Endothelial cell (in vitro differentiated cells): Measurements from ENCODE around the gene SNRPB2. TPM values are rescaled to one million over a fixed set of nuclear protein-coding genes. Genes with fewer than 3 reads are reported as not detected.

Experiments used
- DNase-seq: peaks from one replicate; pipeline ENCODE4 v3.0.0; 2021; ENCODE audit warnings: low spot score
- H3K27ac Mint-ChIP-seq: one replicate; pipeline ENCODE4 v1.8.0; 2021; ENCODE audit warnings: mixed read lengths, inconsistent platforms; ENCODE audit not compliant: unreplicated experiment
- H3K27me3 Mint-ChIP-seq: one replicate; pipeline ENCODE4 v1.8.0; 2021; ENCODE audit warnings: mild to moderate bottlenecking, moderate library complexity, mixed read lengths, inconsistent platforms; ENCODE audit not compliant: unreplicated experiment
- H3K36me3 Mint-ChIP-seq: one replicate; pipeline ENCODE4 v1.8.0; 2021; ENCODE audit warnings: mild to moderate bottlenecking, low read depth, mixed read lengths, inconsistent platforms; ENCODE audit not compliant: unreplicated experiment
- H3K4me1 Mint-ChIP-seq: one replicate; pipeline ENCODE4 v1.8.0; 2021; ENCODE audit warnings: mild to moderate bottlenecking, mixed read lengths, inconsistent platforms; ENCODE audit not compliant: unreplicated experiment
- H3K4me3 Mint-ChIP-seq: one replicate; pipeline ENCODE4 v1.8.0; 2021; ENCODE audit warnings: mild to moderate bottlenecking, mixed read lengths, inconsistent platforms; ENCODE audit not compliant: unreplicated experiment
- H3K9me3 Mint-ChIP-seq: one replicate; pipeline ENCODE4 v1.8.0; 2021; ENCODE audit warnings: mixed read lengths, inconsistent platforms; ENCODE audit not compliant: unreplicated experiment
- total RNA-seq: library from RNA; stranded (reverse); fragmentation: NEBNext Ultra II Directional; extraction: Animal tissue kit (Norgen Biotek cat#: 25700); gene quantifications from one replicate; pipeline ENCODE4 v1.2.1, GENCODE V29; 2021; ENCODE audit not compliant: unreplicated experiment
- TF ChIP-seq, protein P1 (sequence below): fragments of 200-600 bp; sonication (generic); IDR thresholded peaks from one replicate; pipeline ENCODE4 v1.5.0; 2021; ENCODE audit warnings: antibody characterized with exemption; ENCODE audit not compliant: unreplicated experiment

SNRPB2 gene
- total RNA-seq, 1 donor from 2014 or later: 61.9 TPM

DNA sequence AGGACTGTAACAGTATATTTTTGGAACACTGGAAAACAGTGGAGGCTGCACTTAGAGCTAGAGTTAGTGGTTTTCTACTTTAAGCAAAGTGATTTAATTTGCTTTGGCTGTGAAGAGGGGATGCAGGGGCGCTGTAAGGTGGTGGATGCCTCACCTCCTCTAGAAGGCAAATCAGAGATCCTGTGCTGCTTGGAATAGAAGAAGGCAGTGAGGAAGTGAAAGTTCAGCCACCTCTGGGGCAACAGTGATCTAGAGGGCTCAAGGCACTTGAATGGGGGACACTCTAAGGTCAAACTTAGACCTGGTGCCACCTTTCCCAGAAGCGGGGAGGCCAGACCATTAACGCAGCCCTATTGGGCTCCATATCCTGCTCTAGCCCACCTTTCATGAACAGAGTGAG is 19.0 kb upstream of the SNRPB2 start:
- no peak for DNase-seq
- no peak overlapping the region for H3K4me3 Mint-ChIP-seq
- H3K27ac Mint-ChIP-seq: no peak overlapping the region
- H3K27me3 Mint-ChIP-seq: no peaks in the 10 kb centered on the region
- no peaks in the 10 kb centered on the region for H3K4me1 Mint-ChIP-seq
- peaks cover 7% of the 10 kb centered on the region for H3K36me3 Mint-ChIP-seq
- TF ChIP-seq, protein P1, sequence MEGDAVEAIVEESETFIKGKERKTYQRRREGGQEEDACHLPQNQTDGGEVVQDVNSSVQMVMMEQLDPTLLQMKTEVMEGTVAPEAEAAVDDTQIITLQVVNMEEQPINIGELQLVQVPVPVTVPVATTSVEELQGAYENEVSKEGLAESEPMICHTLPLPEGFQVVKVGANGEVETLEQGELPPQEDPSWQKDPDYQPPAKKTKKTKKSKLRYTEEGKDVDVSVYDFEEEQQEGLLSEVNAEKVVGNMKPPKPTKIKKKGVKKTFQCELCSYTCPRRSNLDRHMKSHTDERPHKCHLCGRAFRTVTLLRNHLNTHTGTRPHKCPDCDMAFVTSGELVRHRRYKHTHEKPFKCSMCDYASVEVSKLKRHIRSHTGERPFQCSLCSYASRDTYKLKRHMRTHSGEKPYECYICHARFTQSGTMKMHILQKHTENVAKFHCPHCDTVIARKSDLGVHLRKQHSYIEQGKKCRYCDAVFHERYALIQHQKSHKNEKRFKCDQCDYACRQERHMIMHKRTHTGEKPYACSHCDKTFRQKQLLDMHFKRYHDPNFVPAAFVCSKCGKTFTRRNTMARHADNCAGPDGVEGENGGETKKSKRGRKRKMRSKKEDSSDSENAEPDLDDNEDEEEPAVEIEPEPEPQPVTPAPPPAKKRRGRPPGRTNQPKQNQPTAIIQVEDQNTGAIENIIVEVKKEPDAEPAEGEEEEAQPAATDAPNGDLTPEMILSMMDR: no peak
- H3K9me3 Mint-ChIP-seq: peaks cover 8% of the 10 kb centered on the region

DNA sequence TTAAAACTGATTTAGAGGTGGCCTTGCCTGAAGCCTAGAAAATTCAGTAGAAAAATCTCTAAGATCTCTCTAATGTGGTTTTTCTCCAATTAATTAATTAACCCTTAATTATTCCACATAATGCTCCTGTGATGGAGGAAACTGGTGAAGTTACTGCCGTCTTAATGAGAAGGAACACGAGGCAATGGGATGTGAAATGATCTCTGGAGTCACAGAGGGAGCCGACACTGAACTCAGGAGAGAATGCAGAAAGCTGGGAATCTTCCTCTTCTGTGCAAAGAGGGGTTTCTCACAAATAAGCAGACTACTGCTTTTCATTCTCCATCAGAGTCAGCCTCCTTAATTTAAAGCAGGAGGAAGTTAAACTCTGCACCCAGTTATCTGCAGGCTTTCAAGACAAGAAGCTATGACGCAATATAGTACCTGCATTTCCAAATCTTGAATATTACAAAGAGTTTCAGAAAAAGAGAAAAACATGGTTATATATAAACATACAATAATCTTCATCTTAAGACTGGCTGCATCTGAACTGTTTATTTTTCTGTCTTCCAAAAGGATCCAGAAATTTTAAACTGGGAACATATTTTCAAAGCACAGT is 18.1 kb upstream of the SNRPB2 start:
- no peak overlapping the region for H3K27ac Mint-ChIP-seq
- no peaks in the 10 kb centered on the region for H3K27me3 Mint-ChIP-seq
- H3K36me3 Mint-ChIP-seq: peaks cover 3% of the 10 kb centered on the region
- TF ChIP-seq, protein P1: no peak
- H3K4me1 Mint-ChIP-seq: no peaks in the 10 kb centered on the region
- H3K4me3 Mint-ChIP-seq: no peak overlapping the region
- no peak for DNase-seq
- peaks cover 3% of the 10 kb centered on the region for H3K9me3 Mint-ChIP-seq

DNA sequence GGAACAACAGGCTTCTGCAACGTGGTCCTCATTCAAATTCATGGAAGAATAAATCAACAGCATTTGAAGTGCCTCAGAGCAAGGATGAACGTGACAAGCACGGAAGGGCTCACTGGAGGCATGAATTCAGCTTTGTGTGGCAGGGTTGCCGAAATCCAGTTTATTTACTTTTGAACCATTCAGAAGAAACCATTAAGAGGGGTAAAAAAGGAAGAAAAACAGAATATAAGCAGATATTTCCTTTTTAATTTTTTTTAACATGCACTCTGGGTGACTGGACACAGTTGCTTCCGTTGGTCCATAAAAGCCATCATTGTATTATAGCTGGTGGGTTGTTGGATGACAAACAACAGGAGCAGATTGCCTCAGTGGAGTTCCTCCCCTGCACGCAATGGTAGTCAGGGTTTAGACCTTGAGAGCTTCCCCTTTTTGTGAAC is 17.3 kb upstream of the SNRPB2 start:
- Mint-ChIP-seq H3K27ac (no peak overlapping the region), H3K9me3 (no peaks in the 10 kb centered on the region), H3K36me3 (no peaks in the 10 kb centered on the region), H3K4me1 (no peaks in the 10 kb centered on the region), H3K4me3 (no peak overlapping the region), H3K27me3 (no peaks in the 10 kb centered on the region)
- DNase-seq: no peak
- TF ChIP-seq, protein P1: no peak

DNA sequence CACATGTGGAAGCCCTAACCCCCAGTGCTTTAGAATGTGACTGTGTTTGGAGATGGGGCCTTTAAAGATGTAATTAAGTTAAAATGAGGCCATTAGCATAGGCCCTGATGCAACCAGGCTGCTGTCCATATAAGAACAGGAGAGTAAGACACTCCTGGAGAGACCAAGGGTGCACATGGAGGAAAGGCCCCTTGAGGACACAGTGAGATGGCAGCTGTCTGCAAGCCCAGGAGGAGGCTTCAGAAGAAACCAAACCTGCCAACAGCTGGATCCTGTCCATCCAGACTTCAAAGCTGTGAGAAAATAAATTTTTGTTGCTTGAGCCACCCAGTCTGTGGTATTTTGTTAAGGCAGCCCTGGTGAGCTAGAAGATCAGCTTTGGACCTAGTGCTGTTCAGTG is 16.8 kb upstream of the SNRPB2 start:
- Mint-ChIP-seq H3K36me3 (no peaks in the 10 kb centered on the region), H3K4me1 (no peaks in the 10 kb centered on the region), H3K27ac (no peak overlapping the region), H3K9me3 (no peaks in the 10 kb centered on the region), H3K27me3 (no peaks in the 10 kb centered on the region), H3K4me3 (no peak overlapping the region)
- DNase-seq: no peak
- TF ChIP-seq, protein P1: no peak

DNA sequence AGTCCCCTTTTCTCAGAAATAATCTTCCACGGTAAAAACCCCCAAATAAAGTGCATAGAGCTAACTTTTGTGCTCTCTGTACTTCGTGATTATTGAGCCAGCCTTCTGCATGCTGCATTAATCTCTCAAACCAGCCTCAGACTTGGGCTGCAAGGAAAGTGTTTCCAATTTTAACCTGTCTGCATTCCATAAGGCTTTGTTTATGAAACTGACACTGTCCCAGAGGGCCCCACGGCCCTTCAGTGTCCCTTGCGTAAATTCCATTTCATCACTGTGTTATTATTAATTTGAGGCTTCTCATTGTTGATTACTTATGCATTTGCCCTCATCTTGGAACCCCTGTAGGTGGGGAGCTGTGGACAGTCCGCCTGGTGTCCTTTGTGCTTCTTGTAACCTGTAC is 15.6 kb upstream of the SNRPB2 start:
- H3K27me3 Mint-ChIP-seq: no peaks in the 10 kb centered on the region
- H3K4me3 Mint-ChIP-seq: no peak overlapping the region
- TF ChIP-seq, protein P1: no peak
- H3K4me1 Mint-ChIP-seq: no peaks in the 10 kb centered on the region
- H3K27ac Mint-ChIP-seq: no peak overlapping the region
- no peaks in the 10 kb centered on the region for H3K36me3 Mint-ChIP-seq
- H3K9me3 Mint-ChIP-seq: no peaks in the 10 kb centered on the region
- no peak for DNase-seq
